HL-60/S4 (cell line): ENCODE results near the gene HEMK1.

ENCODE experiments used
- in situ Hi-C: fragments of 300-500 bp; cut with MboI; formaldehyde crosslinking; loops from 2 replicates; pipeline ENCODE4 v1.14.3; 2022; ENCODE audit warnings: low sequenced_read_pairs

The HEMK1 gene

DNA sequence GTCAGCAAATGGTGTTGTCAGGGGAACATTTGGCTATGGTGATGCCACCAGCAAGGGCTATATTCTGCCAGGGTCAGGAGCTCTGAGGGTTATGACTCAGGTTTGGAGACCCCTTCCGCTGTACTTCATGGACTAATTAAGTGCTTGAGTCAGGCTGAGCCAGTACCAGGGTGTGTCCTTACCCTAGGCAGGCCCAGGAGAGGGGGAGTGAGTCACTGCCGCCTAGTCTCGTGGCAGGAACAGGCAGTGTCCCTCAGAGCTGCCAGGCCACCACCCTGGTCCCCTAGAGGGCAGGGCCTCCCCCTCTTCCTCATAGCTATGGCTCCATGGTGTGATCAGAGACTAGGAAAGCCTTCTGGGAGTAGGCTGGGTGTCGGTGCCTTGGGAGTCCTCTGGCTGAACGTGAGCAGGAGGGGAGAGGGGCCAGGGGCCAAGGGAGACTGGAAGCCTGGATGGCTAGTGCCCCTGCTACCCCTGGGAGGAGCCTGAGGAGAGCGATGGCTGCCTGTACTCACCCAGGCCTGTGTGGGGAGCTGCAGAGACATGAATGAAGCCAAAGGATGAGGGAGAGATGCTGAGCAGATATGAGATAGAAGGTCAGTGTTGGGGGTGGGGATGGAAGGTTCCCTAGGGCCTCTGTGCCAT lies 58.2 kb downstream of the HEMK1 start:
- in situ Hi-C loops: no loop called here

DNA sequence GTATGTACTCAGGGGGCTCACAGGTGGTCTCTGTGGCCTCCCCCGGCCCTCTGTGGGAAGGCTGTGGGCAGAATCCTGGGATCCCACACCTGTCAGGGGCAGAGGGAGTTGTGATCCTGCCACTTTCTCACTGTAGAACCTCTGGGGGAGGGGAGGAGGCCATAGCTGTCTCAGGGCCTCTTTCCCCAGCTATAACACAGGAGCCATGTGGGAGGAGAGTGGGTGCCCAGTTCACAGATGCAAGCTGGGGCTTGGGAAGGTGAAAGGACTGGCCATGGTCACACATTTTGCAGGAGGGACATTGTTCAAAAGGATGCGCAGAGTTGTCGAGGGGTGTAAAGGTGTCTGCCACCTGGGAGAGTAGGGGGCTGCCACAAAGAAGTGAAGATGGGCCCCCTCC lies 59.3 kb downstream of the HEMK1 start:
- in situ Hi-C loops: no loop called here

DNA sequence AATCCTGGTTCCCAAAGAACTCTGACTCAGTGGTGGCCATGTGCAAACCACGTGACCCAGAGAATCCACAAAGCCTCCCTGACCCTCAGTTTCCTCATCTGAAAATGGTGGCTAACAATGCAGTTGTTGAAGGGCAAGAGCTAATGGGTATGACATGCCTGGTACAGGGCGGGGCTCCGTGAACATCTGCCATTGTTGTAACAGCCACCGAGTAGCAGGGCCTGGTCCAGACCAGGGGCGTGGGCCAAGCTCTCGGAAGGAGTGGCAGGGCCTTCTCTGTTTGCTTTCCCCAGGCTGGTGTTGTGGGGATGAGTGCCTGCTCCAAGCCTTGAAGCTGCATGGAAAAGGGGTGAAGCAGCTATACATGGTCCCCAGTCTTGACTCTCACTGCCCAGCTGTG lies 61.1 kb downstream of the HEMK1 start:
- in situ Hi-C loops: no loop called here

DNA sequence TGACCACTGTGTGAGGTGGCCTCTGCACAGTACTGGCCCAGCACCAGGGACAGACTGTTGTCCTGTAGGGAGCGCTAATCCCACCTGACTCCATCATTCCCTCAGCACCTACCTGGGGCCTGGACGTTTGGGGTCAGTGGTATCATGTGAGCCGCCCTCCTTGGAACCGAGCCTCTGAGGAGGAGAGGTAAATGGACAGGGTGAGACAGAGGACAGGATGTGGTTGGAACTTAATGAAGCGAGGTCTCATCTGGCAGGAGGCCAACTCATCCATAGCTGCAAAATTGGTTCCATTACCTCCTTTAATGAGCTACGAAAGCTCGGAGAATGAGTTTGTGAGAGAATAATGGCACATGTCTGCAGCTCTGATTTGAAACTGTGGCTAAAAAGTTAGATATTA lies 61.6 kb downstream of the HEMK1 start:
- in situ Hi-C loops: no loop called here

DNA sequence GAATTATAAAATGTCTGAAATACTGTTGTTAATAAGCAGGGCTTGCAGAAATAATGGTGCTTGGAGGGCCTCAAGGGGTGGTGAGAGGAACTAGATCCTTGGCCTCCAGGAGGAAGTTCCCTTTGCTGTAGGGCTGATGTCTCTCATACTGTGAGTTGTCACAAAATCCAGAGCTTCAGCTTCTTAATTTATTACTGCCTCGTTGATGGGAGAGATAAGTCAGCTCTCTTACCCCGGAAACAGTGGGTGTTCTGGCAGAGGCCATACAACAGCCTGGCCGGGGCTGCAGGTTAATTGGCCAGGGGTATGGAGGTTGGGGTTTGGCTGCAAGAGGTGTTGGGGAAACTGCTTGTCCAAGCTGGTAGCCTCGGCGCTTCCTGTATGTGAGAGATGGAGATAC lies 63.1 kb downstream of the HEMK1 start:
- in situ Hi-C loops: no loop called here

DNA sequence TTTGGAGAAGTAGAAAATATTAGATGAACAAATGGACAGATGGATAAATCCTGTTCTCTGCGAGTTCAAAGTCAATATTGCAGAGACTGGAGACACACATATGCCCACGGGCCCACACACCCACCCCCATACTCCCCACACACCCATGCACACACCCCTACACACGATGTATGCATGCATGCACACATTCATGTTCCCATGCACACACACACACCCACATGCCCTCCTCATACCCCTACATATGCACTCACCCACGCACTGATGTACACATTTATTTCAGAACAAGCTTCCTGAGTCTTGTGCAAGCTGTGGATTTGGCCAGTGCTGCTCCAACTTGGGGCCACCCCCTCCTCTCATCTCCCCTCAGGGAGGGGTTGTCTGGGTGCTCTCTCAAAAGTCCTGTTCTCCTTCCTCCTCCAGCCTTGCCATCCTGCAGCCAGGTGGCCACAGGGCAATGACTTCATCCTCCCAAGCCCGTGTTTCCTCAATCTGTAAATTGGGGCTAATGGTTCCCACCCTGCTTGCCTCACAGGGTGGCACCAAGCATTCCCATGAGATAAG lies 64.0 kb downstream of the HEMK1 start:
- in situ Hi-C loops: no loop called here

DNA sequence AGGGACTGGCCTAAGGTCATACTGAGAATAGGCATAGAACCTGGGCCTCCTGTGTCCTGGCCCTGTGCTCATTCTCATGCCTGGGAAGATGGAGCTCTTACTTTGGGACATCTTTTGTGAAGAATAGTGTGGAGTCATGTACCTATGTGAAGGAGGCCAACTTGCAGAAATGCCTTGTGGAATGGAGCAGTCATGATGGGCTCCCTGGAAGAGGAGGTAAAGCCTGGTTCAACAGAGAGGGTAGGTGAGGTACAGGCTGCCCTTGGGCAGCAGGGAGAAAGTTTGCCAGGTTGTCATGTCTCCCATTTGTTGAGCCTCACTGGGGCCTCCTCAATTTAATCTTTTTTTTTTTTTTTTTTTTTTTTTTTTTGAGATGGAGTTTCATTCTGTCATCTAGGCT lies 65.7 kb downstream of the HEMK1 start:
- in situ Hi-C loops: no loop called here

DNA sequence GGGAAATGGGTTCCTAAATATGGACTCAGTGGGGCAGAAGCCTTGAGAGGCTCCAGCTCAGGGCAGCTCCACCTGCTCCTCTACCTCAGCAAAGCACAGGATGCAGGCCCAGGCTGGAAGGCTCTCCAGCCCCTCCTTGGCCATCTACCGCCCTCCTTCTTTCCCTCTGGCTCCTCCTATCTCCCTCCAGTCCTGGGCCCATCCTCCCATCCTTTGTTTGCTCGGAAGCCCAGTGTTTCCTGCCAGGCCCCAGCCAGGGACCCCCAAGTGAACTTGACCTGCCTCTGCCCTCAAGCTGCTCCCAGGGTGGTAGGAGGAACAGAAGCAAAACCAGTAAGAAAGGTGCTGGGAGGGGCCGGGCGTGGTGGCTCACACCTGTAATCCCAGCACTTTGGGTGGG lies 67.7 kb downstream of the HEMK1 start:
- in situ Hi-C loops: no loop called here

DNA sequence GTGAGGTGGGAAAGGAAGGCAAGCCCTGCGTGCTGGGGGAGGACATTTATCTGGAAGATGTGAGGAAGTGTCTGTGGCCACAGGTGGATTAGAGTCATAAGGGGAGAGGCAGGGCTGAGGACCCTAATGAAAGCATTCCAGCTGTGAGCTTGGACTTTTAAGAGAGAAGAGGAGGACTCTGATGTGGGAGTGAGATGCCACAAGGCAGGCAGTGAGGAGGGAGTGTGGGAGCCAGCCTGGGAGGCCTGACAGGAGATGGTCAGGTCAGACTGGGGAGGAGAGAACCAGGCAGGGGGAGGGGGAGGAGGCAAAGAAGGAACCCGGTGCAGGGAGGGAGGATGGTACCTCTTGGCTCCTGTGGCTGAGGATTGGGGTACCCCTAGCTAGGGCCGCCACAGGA lies 68.6 kb downstream of the HEMK1 start:
- in situ Hi-C loops: no loop called here

DNA sequence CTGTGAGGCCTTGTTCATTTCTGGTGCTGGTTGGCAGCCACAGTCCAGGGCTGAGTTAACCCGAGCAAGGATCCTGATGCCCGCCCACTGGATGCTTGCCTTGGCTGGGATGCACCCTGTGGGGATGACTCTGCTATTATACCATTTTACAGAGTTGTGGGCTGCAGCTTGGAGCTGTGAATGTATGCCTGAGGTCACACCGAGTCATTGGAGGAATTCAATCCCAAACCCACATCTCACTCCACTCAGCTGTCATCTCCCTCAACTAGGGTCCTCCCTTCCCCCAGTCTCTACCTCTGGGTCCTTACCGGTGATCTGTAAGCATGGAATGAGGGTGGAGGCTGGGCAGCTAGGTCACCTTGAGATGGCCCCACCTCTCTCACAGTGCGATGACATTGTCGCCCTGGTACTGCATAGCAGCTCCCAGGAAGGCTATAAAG lies 69.8 kb downstream of the HEMK1 start:
- in situ Hi-C loops: no loop called here

DNA sequence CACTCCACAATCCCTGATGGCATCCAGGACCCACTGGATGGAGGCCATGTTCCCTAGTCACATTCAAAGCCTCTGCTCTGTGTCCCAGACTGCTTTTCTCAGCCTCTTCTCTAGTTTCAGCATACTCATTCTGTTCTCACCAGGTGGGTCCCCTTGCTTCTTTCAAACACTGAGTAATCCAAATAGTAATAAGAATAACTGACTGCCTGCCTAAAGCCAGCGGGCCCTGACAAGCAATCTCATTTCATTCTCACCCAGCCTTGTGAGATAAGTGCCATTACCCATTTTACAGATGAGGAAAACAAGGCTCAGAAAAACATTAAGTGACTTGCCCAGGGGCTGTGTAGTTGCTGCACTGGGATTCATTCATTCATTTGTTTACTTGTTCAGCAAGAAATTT lies 73.1 kb downstream of the HEMK1 start:
- in situ Hi-C loops: no loop called here

DNA sequence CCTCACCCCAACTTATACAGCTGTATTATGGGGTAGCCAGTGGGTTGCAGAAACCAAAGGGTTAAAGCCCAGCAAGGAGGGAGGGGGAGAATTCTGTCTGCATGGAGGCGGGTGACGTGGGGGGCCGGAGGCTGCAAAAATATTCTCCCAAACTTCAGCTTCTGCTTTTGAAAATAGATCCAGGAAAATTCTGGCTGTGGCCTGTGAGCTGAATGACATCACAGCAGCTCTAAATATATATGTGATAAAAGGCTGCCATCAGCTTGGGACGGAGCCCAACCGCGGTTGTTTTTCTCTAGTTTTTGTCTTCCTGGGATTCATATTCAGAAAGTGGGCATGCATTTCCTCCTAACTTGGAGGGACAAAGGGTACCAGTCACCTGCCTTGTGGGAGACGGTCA lies 75.2 kb downstream of the HEMK1 start:
- in situ Hi-C loops: no loop called here

DNA sequence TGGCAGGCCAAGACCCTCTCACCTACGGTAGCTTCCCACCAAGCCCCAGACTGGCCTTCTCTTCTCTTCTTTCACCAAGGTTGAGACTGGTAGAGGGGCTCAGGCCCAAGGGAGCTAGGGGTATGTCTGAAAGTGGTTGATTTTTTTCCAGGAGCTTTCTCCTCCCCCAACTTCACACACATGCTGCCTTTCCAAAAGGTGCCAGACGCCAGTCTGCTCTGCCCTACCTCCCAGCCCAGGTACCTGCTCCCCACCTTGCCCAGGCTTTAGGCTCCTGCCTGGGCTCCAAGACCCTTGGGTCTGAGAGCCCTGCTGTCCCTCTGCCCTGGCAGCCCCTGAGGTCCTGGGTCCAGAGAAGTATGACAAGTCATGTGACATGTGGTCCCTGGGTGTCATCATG lies 76.1 kb downstream of the HEMK1 start:
- in situ Hi-C loops: no loop called here
